ENCODE data around the gene ABTB2. TPM values are rescaled to one million over a fixed set of nuclear protein-coding genes. Genes with fewer than 3 reads are reported as not detected.

The ABTB2 gene
- total and polyA plus RNA-seq, 2 experiments from 2014 or later, result 2.6 to 12.1 TPM

DNA sequence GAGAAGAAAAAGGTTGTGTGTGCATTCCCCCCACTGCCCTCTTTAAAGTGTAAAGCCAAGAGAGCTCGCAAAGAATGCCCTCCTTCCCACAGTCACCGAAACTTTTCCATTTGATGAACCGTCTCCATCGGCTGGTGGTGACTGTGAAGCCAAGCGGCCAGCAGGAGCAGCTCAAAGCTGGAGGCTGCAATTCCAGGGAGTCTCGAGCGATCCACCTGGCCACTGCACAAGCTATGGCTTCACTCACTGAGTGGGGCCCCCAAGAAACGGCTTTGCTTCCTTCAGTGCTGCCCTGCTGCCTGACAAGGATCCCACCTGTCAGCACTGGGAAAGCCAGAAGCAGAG is 117.7 kb downstream of the ABTB2 start (continued):
- TF ChIP-seq, protein P1, sequence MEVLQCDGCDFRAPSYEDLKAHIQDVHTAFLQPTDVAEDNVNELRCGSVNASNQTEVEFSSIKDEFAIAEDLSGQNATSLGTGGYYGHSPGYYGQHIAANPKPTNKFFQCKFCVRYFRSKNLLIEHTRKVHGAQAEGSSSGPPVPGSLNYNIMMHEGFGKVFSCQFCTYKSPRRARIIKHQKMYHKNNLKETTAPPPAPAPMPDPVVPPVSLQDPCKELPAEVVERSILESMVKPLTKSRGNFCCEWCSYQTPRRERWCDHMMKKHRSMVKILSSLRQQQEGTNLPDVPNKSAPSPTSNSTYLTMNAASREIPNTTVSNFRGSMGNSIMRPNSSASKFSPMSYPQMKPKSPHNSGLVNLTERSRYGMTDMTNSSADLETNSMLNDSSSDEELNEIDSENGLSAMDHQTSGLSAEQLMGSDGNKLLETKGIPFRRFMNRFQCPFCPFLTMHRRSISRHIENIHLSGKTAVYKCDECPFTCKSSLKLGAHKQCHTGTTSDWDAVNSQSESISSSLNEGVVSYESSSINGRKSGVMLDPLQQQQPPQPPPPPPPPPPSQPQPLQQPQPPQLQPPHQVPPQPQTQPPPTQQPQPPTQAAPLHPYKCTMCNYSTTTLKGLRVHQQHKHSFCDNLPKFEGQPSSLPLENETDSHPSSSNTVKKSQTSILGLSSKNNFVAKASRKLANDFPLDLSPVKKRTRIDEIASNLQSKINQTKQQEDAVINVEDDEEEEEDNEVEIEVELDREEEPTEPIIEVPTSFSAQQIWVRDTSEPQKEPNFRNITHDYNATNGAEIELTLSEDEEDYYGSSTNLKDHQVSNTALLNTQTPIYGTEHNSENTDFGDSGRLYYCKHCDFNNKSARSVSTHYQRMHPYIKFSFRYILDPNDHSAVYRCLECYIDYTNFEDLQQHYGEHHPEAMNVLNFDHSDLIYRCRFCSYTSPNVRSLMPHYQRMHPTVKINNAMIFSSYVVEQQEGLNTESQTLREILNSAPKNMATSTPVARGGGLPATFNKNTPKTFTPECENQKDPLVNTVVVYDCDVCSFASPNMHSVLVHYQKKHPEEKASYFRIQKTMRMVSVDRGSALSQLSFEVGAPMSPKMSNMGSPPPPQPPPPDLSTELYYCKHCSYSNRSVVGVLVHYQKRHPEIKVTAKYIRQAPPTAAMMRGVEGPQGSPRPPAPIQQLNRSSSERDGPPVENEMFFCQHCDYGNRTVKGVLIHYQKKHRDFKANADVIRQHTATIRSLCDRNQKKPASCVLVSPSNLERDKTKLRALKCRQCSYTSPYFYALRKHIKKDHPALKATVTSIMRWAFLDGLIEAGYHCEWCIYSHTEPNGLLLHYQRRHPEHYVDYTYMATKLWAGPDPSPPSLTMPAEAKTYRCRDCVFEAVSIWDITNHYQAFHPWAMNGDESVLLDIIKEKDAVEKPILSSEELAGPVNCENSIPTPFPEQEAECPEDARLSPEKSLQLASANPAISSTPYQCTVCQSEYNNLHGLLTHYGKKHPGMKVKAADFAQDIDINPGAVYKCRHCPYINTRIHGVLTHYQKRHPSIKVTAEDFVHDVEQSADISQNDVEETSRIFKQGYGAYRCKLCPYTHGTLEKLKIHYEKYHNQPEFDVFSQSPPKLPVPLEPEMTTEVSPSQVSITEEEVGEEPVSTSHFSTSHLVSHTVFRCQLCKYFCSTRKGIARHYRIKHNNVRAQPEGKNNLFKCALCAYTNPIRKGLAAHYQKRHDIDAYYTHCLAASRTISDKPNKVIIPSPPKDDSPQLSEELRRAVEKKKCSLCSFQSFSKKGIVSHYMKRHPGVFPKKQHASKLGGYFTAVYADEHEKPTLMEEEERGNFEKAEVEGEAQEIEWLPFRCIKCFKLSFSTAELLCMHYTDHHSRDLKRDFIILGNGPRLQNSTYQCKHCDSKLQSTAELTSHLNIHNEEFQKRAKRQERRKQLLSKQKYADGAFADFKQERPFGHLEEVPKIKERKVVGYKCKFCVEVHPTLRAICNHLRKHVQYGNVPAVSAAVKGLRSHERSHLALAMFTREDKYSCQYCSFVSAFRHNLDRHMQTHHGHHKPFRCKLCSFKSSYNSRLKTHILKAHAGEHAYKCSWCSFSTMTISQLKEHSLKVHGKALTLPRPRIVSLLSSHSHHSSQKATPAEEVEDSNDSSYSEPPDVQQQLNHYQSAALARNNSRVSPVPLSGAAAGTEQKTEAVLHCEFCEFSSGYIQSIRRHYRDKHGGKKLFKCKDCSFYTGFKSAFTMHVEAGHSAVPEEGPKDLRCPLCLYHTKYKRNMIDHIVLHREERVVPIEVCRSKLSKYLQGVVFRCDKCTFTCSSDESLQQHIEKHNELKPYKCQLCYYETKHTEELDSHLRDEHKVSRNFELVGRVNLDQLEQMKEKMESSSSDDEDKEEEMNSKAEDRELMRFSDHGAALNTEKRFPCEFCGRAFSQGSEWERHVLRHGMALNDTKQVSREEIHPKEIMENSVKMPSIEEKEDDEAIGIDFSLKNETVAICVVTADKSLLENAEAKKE (CRISPR knock-in tag; IDR thresholded peaks at IDR 0.05), result no peak

DNA sequence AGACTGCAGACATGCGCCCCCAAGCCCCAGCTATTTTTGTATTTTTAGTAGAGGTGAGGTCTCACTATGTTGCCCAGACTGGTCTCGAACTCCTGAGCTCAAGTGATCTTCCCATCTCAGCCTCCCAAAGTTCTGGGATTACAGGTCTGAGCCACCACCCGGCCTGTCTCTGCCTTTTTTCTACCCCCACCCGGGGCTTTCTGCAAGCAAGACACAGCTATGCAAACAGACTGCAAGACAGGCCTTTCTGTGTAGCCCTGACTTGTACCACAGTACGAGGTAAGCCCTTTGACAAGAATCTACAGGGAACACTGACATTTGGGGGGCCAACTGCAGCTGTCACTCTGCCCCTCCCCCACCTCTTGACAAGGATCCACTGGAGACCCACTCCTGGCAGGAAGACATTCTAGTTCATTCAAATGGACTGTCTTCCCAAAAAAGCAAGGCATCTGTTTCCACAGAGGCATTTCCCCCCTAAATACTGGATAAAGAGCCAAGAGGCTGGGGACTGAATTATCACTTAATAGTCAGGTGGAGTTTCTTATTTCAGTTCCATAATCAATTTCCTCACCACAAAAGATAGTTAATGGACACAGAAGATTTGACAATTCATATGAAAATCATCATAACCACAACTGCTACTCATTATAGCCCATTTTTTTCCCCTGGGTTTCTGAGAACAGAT is 118.2 kb downstream of the ABTB2 start:
- Histone ChIP-seq H3K79me2 (replicated peaks; ENCODE audit: insufficient read depth) (no peaks in the 10 kb centered on the region), H3K4me3 (no peak overlapping the region), H3K4me1 (ENCODE audit: insufficient read depth) (peaks cover 43% of the 10 kb centered on the region), H3K9me2 (ENCODE audit: insufficient read depth) (no peaks in the 10 kb centered on the region), H3K4me2 (no peak overlapping the region), H3F3A (replicated peaks; ENCODE audit: low read depth) (no peaks in the 10 kb centered on the region), H3K36me3 (ENCODE audit: insufficient read depth) (no peaks in the 10 kb centered on the region), H4K20me1 (replicated peaks; ENCODE audit: insufficient read depth) (no peaks in the 10 kb centered on the region), H3K27ac (ENCODE audit: low read depth) (no peak overlapping the region), H2AFZ (no peak overlapping the region), H3K27me3 (ENCODE audit: insufficient read depth) (no peaks in the 10 kb centered on the region)
- ATAC-seq, result no peak
- no peaks in the 10 kb centered on the region for H3K9me3 Mint-ChIP-seq
- H3K4me1 Mint-ChIP-seq, result peaks cover 38% of the 10 kb centered on the region
- no peaks in the 10 kb centered on the region for H3K36me3 Mint-ChIP-seq (ENCODE audit: low read depth)
- H3K27ac Mint-ChIP-seq, result 0 out of 2 replicates have a peak overlapping the region, but pooled peaks have one; percentile 2
- H3K27me3 Mint-ChIP-seq (ENCODE audit: insufficient read depth, low read depth, poor library complexity), result peaks cover 6% of the 10 kb centered on the region
- no peak overlapping the region for H3K4me3 Mint-ChIP-seq
- no peak for DNase-seq (ENCODE audit: low spot score)
- TF ChIP-seq POLR2AphosphoS5 (IDR thresholded peaks at IDR 0.05; ENCODE audit: low read depth) (no peak), EZH2 (IDR thresholded peaks at IDR 0.05; ENCODE audit: low read depth, unreplicated experiment) (no peak), JUNB (IDR thresholded peaks at IDR 0.05; ENCODE audit: unreplicated experiment) (no peak), STAT1 (IDR thresholded peaks at IDR 0.05; ENCODE audit: unreplicated experiment) (no peak), CREB1 (CRISPR knock-in tag; IDR thresholded peaks at IDR 0.05; ENCODE audit: low read depth) (no peak), NANOG (IDR thresholded peaks at IDR 0.05; ENCODE audit: borderline replicate concordance) (no peak), EZH2phosphoT487 (IDR thresholded peaks at IDR 0.05; ENCODE audit: unreplicated experiment) (no peak)
- TF ChIP-seq, protein P2, sequence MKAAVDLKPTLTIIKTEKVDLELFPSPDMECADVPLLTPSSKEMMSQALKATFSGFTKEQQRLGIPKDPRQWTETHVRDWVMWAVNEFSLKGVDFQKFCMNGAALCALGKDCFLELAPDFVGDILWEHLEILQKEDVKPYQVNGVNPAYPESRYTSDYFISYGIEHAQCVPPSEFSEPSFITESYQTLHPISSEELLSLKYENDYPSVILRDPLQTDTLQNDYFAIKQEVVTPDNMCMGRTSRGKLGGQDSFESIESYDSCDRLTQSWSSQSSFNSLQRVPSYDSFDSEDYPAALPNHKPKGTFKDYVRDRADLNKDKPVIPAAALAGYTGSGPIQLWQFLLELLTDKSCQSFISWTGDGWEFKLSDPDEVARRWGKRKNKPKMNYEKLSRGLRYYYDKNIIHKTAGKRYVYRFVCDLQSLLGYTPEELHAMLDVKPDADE (IDR thresholded peaks at IDR 0.05), result no peak
- TF ChIP-seq, protein P1 (CRISPR knock-in tag; IDR thresholded peaks at IDR 0.05), result no peak

All from GM23338 (cell line).